Hippocampal formation (tissue), 2 donors: ENCODE measurements around the gene ZDHHC24.
A peak's percentile ranks its signal among the peaks of the same experiment; 100 is the strongest.

Source experiments
- DNase-seq, 2 donors: peaks; one replicate each; lab custom pipeline; 2025; lab: John Stamatoyannopoulos, UW

The ZDHHC24 gene

DNA sequence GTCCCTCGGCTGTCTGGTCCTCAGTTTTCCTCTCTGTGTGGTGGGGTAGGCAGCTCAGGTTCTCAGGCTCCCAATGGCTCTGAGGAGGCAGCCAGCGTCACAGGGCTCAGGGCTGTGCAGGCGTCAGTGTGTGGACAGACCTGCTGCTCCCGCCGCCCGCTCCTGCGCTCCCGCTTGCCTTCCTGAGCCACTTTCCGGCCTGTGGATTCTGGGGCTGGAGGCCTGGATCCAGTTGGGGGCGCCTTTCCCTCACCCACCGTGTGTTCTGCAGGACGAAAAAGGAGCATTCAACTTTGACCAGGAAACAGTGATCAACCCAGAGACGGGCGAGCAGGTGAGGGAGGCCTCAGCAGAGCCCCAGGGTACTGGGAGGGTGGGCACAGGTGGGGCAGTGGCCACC is 50.9 kb downstream of the ZDHHC24 start:
- DNase-seq = no peak

DNA sequence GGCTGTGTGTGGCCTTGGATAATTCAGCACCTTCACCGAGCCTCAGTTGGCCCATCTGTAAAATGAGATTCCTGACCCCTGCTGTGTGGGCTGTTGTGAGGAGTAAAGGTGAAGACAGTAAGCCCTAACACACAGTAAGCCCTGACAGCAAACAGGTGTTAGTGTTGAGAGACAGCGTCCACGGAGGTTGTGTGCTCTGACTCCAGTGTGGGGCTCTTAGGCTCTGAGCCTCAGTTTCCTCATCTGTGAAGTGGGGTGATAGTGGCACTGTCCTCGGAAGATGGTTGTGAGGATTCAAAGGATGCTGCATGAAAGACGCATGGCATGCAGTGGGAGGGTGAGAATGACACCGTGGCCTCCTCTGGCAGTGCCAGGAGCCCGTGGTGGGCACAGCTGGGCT is 51.4 kb downstream of the ZDHHC24 start:
- no peak for DNase-seq

- no peak for DNase-seq
Measured at GRCh38 chr11:66493130-66493529, 52.7 kb downstream of the ZDHHC24 start.

DNA sequence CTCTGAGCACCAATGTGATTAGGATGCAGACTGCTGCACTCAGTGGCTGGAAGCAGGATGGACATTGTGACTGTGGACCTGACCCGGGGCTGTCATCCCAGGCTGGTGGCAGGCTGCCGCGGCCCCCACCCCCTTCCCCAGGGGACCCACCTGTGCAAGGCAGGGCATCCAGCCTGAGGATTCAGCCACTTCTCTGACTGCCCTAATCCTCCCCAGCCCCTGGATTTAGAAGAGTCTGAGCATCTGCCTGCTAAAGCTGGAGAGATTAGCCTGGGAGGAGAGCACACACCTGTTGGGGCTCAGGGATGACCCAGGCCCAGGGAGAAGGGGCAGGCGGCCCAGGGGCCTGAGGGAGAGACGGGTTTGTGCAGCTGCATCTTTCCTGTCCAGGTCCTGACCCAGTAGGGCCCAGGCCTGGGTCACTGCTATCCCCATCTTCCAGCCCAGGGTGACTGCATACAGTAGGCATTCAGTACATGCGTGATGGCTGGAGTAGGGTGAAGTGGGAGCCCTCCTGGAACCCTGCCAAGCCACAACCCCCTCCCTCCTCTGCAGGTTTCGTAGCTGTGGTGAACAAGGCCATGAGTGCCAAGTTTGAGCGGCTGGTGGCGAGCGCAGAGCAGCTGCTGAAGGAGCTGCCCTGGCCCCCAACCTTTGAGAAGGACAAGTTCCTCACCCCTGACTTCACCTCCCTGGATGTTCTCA is 53.5 kb downstream of the ZDHHC24 start:
- no peak for DNase-seq

DNA sequence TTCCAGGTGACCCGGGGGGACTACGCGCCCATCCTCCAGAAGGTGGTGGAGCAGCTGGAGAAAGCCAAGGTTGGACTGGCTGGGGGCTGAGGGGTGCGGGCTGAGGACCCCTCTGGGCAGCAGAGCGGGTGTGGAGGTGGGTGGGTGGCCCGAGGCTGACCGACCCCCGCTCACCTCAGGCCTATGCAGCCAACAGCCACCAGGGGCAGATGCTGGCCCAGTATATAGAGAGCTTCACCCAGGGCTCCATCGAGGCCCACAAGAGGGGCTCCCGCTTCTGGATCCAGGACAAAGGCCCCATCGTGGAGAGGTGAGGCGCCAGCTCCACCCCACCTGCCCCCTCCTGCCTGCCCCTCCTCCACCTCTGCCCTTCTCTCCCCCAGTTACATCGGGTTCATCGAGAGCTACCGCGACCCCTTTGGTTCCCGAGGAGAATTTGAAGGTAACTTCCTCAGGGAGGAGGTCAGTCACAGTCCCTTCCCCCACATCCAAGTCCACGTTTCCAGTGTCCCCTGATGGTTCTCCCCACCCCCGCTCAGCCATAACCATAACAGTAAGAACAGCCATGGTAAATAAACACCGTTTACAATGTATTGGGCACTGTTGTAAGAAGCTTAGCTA is 54.4 kb downstream of the ZDHHC24 start:
- no peak for DNase-seq

DNA sequence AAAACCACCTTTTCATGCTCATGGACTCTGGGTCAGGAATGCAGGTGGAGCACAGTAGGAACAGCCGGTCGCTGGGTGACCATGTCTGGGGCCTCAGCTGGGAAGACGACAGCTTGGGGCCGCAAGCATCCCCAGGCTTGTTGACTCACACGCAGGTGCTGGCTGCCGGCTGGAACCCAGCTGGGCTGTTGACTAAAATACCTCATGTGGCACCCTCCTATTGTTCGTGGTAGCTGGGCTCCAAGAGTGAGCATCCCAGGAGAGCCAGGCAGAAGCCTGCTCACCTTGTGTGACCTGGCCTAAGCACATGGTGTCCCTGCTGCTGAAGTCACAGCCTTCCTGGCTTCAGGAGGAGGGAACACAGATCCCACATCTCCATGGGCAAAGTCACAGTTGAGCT is 56.2 kb downstream of the ZDHHC24 start:
- DNase-seq = no peak

- no peak for DNase-seq
Measured at GRCh38 chr11:66488957-66489356, 56.9 kb downstream of the ZDHHC24 start.

DNA sequence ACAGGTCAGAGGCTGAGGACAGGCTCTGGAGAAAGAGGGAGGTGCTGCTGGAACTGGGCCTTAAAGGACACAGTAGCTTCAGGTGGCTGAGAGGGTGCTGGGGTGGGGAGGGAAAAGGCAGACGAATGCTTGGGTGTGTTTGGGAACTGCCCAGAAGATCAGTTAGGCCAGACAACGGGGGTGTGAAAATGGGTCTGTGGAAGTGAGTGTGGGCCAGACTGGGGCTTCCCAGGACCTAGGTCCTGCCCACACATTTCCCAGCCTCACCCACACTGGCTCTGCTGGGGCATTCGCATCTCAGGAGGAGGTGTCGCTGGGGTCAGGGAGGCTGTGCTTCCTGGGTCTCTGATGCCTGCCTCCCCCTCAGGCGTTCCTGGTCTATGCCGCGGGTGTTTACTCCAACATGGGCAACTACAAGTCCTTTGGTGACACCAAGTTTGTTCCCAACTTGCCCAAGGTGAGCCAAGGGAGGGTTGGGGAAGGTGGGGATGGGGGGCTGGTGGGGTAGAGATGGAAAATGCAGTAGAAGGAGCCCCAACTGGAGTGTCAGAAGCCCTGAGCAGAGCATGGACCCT is 61.0 kb downstream of the ZDHHC24 start:
- DNase-seq = no peak

GRCh38 chr11:66480117-66480938 is 65.5 kb downstream of the ZDHHC24 start, which contains the start of gene DPP3:
DPP3 (plus strand) TSS chr11:66480434; CDS start chr11:66482201, 1,767 bp downstream.
- DNase-seq = peak; percentile 95 to 96

DNA sequence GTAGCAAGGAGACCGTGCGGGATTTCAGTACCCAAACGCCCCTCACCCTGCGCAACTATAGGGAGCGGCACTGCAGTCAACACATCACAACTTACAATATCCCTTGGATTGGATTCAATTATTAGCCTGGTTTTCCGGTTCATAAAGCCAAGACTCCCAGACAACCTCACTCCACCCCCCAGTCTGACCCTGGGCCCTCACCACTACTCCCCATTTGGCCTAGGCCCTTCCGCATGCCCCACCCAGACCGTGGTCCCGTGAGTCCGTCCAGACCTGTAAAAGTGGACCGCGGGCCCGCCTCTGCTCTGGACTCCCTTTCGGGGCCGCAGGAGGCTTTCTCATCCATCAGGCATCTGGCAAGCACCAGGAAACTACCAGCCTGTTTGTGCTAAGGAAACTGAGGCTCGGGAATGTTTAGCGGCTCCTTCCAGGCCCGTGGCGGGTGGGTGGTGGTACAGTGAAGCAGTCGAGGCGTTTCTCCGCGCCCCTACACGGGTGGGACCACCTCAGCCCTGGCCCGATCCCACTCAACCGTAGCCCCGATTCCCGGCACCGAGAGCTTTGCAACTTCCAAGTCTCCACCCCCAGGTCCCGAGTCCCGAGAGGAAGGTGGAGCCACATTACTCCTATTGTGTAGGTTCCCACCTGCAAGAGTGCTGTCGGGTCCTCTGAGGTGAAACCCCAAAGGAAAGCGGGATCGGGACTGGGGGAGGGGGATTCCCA is 66.3 kb downstream of the ZDHHC24 start:
- no peak for DNase-seq

DNA sequence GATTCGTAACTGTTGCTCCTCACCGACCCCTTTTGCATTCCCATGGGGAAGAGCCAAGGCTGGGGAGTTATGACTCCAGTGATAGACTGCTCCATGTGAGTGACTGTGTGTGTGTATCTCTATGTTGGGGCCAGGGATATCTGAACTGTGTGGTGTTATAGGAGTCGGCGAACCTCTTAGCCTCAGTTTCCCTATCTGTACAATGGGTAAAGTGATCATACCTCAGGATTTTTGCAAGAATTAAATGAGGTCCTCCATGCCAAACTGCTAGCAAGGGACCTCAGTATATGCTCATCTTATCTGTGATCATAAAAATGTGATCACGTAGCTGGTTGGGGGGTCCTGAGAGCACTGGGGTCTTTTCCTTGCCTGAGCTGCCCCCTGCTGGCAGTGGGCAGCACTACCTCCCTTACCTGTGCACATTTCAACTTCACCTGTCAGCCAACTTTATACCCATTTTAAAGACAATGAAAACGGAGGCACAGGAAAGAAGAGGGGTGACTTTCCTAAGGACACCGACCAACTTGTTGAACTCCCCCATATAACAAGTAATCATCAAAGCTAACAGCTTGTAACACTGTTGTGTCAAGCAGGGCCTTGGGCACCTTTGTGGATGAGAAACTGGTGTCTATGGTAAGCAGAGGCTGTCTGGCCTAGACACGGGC is 67.0 kb downstream of the ZDHHC24 start:
- DNase-seq = no peak

GRCh38 chr11:66477263-66478201 is 68.3 kb downstream of the ZDHHC24 start:
- DNase-seq = no peak

DNA sequence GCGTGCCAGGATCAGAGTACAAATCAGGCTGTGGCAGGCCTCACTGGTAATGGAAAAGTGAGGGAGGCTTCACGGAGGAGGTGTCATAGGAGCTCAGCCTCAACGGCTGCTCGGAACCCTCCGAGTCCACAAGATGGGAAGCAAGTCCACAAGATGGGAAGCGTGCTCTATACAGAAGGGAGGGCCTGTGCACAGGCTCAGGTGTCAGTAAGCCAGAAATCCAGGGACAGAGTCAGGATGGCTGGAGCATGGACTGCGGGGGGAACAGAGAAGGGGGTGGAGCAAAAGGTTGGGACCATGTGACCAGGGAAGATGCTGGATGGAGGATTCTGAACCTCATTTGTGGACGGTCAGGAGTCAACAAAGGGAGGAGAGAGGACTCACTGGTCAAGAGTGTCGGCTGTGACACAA is 69.0 kb downstream of the ZDHHC24 start:
- DNase-seq = no peak

- DNase-seq = no peak
Measured at GRCh38 chr11:66476173-66476840, 69.5 kb downstream of the ZDHHC24 start.

GRCh38 chr11:66475349-66476172 is 70.3 kb downstream of the ZDHHC24 start:
- no peak for DNase-seq

DNA sequence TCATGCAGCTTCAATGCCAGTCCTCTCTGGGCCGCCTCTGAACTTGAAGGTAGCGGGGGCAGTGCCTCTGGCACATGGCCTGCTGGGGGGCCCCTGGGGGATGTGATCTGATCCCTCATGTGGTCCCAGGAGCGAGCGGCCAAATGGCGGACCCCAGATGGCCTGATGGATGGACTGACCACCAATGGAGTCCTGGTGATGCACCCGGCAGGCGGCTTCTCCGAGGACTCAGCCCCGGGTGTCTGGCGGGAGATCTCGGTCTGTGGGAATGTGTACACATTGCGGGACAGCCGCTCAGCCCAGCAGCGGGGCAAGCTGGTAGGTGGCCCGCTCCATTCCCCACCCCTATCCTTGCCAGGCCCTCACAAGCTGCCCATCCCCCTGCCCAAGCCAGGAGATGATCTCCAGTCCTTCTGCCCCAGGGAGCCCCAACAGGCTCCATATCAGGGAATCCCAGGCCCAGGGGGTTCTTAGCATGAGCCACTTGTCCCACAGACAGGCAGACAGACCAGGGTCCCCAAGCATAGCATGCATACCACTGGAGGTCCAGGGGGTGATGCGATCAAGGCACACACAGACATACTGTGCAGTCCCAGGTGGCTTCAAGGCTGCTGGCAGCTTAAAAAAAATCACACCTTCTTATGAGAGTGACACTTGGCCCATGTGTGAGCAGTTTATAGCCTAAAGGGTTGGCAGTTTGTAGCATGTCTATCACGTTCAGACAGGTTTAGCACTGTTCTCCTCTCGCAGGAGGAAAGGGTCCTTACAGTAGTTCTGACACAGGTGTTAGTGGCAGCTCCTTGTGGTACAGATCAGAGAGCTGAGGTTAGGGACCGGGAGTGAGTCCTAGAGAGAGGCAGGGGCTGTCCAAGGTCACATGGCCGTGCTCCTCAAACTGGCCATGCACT is 72.0 kb downstream of the ZDHHC24 start:
- DNase-seq = no peak

DNA sequence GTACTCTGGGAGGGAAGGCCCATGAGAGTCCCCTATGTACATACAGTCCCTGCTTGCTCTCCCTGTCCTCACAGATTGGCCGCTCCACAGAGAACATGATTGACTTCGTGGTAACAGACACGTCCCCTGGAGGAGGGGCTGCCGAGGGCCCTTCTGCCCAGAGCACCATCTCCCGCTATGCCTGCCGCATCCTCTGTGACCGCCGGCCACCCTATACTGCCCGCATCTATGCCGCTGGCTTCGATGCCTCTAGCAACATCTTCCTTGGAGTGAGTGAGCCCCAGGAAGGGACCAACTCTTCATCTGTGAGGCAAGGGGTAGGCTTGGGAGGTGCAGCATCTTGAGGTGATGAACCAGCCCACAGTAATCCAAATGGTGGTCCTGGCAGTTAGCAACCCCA is 72.7 kb downstream of the ZDHHC24 start:
- no peak for DNase-seq

- no peak for DNase-seq
Measured at GRCh38 chr11:66472054-66472453, 73.8 kb downstream of the ZDHHC24 start.
